Pons (tissue), 1 donor: ENCODE data around the gene SCD5.

Experiments
- DNase-seq: peaks from one replicate; pipeline ENCODE4 v3.0.0-alpha.2; 2016; ENCODE audit warnings: low spot score

The SCD5 gene

GRCh38 chr4:82797040-82797404 is 1.6 kb downstream of the SCD5 start:
- DNase-seq: peak; percentile 65

DNA sequence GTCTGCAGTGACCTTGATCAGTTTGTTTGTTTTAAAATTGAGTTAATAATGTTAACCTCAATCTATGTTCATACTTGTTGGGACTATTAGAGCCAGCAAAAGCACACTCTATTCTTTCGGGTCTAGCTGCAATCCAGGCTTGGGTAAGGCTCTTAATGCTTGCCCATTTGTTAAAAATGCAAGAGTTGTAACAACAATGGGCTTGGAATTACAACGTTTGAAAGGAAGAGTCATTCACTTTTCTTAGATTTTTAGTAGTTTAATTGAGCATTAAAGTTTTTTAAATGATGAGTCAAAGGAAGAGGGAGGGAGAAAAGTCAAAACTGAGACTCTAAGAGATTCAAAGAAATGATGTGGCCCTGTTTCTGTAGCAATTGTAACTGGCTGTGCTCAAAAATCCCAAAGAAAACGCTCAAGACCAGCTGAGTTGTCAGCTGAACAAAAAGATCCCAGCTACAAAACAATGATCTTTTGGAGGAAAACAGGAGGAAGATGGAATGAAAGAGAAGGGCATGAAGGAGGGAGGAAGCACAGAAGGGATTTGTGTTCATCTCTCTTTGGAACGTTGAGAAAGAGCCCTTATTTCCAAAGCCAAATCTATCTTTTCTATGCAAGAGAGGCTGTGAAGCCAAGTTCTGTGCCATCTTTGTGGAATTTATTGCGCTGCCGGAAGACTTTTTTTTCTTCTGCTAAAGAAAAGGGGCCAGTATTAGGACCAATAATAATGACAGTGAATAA is 5.5 kb downstream of the SCD5 start:
- peak; percentile 95 for DNase-seq

DNA sequence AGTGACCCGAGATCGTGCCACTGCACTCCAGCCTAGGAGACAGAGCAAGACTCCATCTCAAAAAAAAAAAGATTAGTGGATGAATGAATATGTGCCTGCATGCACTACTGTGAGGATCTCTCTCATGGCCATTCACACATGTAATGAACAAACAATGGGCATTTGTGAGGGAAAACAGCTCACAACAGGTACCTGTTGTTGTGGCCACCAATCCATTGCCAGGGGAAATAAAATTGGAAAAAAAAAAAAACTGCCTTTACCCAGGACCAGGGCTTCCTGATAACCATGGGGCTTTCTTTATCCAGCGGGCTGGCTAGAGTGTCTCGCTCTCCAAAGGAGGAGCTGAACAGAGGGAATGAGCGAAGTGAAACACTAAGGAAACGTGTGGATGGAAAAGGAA is 7.4 kb downstream of the SCD5 start:
- DNase-seq: no peak

- DNase-seq: no peak
Observed at GRCh38 chr4:82790060-82790660, 8.4 kb downstream of the SCD5 start.

DNA sequence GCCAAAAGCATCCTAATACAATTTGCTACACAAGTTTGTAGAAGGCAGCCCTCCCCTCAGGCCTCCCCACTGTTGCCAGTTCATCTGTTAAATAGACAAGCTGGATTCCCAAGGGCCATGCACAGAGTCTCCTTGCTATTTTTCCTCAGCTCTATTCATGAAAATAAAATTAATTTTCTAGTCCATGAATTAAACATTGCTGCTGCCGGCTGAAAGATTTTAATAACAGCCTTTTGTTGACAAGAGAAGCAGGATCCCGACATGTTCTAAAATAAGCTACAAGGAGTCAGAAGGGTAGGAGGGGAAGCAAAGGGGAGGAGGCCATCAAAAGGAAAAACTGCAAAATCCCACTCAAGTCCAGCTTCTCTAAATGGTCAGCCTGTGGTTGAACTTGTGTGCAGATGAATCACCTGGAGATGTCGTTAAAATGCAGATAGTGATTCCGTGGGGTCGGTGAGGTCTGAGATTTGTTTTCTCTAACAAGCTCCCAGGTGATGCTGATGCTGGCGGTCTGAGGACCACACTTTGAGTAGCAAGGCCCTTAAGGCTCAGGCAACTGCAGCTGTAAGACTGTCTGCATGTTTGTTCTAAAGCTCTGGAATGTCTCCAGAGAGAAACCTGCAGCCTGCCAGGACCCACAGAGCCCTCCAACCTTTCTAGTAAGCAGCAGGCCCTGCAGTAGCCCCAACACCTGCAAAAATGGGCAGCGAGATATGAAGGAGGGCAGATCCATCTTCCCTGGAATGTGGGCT is 9.4 kb downstream of the SCD5 start:
- DNase-seq: no peak

DNA sequence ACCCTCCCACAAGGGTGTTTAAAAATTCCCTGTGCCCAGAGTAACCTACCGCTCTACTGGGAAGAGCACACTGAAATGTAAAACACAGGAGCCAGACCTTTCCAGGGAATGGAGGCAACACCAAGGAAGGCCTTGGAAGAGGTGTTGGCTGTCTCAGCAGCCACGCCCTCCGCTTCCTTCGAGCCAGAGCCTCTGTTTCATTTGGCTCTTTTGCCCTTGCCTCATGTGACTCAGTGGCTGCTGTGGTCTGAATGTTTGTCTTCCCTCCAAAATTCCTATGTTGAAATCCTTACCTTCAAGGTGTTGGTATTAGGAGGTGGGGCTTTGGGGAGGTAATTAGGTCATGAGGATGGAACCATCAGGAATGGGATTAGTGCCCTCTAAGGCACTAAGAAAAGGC is 11.3 kb downstream of the SCD5 start:
- DNase-seq: no peak

- DNase-seq: no peak
Observed at GRCh38 chr4:82786828-82787227, 11.8 kb downstream of the SCD5 start.

GRCh38 chr4:82785611-82786400 is 12.8 kb downstream of the SCD5 start:
- DNase-seq: peak; percentile 84

DNA sequence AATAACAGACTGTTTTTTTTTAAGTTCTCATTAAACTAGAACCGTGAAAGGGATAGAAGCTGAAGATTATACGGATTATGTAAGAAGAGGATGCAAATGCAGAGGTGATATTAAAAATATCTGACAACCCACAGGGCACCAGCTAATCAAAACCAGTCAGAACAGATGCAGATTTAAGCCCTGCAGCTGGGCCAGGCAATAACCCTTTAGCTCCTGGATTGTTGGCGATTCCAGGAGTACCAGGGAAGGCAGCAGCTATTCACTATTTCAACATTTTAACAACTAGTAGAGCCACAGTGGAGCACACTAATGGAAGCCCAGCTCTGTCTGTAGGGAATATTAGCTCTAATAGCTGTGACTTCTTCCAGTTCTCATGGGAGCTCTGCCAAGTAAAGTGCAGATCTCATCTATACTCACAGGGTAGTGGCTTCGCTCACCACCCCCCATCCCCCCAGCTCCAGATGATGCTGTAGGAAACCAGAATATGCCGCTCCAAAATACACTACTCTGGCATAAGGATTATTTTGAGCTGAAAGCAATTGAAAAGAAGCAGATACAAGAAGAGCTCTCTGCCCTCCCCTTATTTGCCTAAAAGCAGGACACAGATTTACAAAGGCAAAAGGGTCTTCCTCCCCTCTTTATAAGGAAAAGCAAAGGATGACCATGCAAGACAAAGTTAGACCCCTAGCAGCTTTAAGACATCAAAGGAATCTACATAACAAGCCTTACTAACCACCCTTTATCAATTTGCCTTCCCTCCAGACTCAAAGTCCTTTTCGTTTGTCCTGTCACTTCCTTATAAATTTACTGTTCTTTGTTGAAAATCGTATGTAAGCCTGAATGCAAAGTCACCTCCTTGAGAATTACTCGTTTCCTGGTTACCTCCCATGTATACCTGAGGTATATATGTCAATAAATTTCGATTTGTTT is 13.7 kb downstream of the SCD5 start:
- DNase-seq: peak; percentile 58

DNA sequence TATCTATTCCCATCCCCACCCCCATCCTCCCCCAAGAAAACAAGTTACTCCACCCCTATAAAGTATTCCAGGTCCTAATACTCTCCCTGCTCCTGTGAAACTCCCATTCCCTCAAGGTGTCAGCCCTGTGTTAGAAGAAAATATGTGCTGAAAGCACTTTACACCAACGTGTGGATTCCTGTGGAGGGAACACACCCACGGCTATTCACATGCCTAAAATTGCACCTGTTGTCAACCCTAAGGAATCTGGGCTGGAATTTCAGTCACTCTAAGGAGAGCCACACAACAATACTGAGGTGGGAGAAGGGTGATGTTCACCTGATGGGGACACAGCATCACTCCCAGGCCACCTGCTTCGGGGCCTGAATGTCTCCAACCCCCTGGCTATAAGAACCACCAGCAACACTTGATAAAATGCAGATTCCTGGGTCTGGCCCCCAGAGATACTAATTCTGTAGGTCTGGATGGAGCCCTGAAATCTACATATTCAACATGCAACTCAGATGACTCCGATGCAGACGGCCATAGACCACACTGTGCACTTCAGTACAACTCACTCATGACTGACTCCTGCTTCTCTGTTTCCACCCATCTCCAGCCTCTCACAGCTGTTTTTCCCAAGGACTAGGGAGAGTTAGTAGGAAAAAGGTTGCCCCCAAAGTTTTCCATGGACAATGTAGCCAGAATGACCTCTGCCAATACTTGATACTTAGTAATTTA is 15.8 kb downstream of the SCD5 start:
- no peak for DNase-seq

- DNase-seq: peak; percentile 68
Observed at GRCh38 chr4:82780752-82781231, 17.8 kb downstream of the SCD5 start.

GRCh38 chr4:82780170-82780751 is 18.3 kb downstream of the SCD5 start:
- no peak for DNase-seq

- DNase-seq: no peak
Observed at GRCh38 chr4:82779032-82779431, 19.6 kb downstream of the SCD5 start.

DNA sequence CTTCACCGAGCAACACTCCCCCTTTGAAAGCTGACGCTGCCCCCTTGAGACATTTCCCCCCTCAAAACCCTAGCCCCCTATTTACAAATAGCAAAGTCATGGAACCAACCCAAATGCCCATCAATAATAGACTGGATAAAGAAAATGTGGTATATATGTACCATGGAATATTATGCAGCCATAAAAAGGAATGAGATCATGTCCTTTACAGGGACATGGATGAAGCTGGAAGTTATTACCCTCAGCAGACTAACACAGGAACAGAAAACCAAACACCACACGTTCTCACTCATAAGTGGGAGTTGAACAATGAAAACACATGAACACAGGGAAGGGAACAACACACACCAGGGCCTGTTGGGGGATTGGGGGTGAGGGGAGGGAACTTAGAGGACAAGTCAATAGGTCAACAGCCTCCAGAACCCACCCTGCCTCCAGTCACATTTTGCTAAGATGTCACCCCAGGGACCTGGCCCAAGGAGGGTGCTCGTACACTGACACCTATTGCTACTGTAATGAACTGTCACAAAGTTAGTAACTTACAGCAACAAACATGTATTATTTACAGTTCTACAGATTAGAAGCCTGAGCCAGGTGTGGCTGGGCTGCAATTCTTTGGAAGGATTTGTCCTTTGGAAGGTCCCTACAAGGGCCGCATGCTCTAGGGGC is 20.6 kb downstream of the SCD5 start:
- no peak for DNase-seq

DNA sequence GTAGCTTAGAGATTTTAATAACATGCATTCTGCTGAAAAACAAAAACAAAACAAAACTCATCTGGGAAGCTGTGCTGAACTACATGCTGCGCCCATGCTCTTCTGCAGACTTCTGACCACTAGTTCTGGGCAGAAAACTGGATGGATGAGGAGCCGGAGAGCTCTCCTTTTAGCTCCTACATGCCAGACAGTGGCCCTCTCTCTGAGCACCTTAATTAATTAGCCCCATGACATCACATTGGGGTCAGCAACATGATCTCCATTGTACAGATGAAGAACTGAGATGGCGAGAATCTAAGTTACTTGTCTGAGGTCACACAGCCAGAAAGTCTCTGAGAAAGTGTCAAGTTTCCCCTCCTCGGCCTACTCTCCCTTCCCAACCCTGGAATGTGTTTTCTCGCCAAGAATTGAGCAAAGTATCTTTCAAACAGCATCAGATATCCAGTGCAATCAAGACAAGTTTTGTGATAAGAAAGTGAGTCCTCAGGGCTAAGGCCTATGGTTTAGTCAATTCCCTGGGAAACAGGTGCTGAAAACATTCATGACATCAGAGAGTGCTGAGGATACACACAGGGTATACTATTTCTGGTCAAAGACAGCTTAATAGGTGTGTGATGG is 21.6 kb downstream of the SCD5 start:
- no peak for DNase-seq

GRCh38 chr4:82775243-82775642 is 23.4 kb downstream of the SCD5 start:
- DNase-seq: no peak

- DNase-seq: no peak
Observed at GRCh38 chr4:82774711-82775171, 23.9 kb downstream of the SCD5 start.

DNA sequence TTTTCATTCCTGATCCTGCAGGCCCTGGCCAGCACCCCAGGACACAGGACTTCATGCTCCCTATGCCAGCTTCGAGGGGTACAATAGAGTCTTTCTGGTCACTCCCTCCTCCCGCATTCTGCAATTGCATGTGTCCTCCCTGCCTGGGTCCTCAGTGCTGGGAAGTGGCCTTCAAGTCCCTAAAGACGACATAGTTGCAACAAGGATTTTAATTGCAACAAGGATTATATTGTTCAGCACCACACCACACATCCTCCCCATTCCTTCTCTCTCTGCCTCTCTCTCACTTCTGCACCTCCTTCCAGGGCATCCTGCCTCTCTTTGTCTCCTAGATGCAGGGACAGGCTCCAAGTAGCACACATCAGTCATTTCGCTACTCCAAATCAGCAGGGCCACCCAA is 25.5 kb downstream of the SCD5 start:
- peak; percentile 84 for DNase-seq

GRCh38 chr4:82770607-82771006 is 28.0 kb downstream of the SCD5 start:
- peak; percentile 99 for DNase-seq
